ENCODE measurements around the gene RPL7L1.

- no peak for TF ChIP-seq CTCF (IDR thresholded peaks at IDR 0.05; ENCODE audit: low read depth, low read length)
- no peak for TF ChIP-seq EZH2phosphoT487 (IDR thresholded peaks at IDR 0.05; ENCODE audit: low read depth)
Observed at GRCh38 chr6:42929821-42930360, 50.5 kb downstream of the RPL7L1 start.

Measured in OCI-LY3 (cell line).